ENCODE measurements around the gene FHOD1. TPM values are rescaled to one million over a fixed set of nuclear protein-coding genes. Genes with fewer than 3 reads are reported as not detected.

FHOD1 gene
- total and polyA plus RNA-seq, 8 donors, result 68.4 to 300 (median 186) TPM

DNA sequence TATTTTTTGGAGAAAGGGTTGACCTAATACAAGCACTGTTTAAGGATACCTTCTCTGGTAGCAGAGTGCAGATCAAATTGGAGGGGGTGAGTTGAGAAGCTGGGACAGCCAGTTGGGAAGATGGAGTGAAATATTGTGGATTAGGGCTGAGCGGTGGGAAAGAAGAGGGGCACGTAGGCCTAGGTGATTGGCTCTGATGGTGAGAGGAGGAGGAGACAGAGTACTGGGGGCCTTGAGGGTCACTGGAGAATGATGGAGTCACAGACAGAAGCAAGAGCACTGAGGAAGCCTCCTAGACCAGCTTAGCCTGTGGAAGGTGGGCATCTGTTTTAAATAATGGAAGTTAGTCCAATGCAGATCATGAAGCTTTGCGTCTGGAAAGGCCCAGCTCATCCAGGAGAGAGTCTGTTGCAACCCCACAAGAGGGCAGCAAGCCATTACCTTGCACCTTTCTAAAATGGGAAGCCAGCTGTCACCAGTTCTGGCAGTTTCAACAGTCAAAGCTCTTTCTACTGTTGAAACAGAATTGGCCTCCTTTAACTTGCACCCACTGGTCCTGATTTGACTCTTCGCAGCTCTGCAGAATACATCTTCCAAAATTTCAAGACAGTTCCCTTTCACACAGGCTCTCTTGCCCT lies 13.3 kb upstream of the FHOD1 start:
- DNase-seq (peak in 1 of 4 donors; percentile 54), ATAC-seq (peak; percentile 89)
- Histone ChIP-seq H3K9me3 (no peaks in the 10 kb centered on the region), H3K4me3 (no peak overlapping the region), H3K27me3 (no peaks in the 10 kb centered on the region), H3K36me3 (no peaks in the 10 kb centered on the region), H3K4me1 (no peaks in the 10 kb centered on the region), H3K27ac (no peak overlapping the region)
- intact Hi-C loops (cut with DNase I), result no loop called here
- TF ChIP-seq, protein P1, sequence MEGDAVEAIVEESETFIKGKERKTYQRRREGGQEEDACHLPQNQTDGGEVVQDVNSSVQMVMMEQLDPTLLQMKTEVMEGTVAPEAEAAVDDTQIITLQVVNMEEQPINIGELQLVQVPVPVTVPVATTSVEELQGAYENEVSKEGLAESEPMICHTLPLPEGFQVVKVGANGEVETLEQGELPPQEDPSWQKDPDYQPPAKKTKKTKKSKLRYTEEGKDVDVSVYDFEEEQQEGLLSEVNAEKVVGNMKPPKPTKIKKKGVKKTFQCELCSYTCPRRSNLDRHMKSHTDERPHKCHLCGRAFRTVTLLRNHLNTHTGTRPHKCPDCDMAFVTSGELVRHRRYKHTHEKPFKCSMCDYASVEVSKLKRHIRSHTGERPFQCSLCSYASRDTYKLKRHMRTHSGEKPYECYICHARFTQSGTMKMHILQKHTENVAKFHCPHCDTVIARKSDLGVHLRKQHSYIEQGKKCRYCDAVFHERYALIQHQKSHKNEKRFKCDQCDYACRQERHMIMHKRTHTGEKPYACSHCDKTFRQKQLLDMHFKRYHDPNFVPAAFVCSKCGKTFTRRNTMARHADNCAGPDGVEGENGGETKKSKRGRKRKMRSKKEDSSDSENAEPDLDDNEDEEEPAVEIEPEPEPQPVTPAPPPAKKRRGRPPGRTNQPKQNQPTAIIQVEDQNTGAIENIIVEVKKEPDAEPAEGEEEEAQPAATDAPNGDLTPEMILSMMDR (IDR thresholded peaks at IDR 0.05), result peak; percentile 20 to 35

DNA sequence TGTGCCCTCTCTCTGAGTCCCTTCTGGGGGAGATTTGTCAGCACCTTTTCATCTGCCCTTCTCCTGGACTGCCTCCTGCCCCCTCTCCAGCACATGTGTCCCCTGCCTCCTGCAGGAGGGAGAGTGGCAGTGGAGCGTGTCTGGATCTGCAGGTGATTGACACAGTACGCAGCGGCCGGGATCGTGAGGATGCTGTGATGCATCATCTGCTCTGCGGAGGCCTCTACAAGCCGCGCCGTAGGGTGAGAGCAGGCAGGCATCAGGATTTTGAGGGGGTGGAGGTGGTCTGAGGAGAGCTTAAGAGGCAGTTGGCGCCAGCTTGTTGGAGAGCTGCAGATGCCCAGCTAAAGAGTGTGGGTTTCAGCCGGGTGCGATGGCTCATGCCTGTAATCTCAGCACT lies 12.4 kb upstream of the FHOD1 start:
- ATAC-seq (no peak), DNase-seq (no peak)
- no peaks in the 10 kb centered on the region for H3K4me1 ChIP-seq
- TF ChIP-seq, protein P1 (IDR thresholded peaks at IDR 0.05), result no peak
- H3K4me3 ChIP-seq, result no peak overlapping the region
- no peaks in the 10 kb centered on the region for H3K36me3 ChIP-seq
- intact Hi-C loops (cut with DNase I), result no loop called here
- H3K9me3 ChIP-seq, result no peaks in the 10 kb centered on the region
- no peak overlapping the region for H3K27ac ChIP-seq
- H3K27me3 ChIP-seq, result no peaks in the 10 kb centered on the region

DNA sequence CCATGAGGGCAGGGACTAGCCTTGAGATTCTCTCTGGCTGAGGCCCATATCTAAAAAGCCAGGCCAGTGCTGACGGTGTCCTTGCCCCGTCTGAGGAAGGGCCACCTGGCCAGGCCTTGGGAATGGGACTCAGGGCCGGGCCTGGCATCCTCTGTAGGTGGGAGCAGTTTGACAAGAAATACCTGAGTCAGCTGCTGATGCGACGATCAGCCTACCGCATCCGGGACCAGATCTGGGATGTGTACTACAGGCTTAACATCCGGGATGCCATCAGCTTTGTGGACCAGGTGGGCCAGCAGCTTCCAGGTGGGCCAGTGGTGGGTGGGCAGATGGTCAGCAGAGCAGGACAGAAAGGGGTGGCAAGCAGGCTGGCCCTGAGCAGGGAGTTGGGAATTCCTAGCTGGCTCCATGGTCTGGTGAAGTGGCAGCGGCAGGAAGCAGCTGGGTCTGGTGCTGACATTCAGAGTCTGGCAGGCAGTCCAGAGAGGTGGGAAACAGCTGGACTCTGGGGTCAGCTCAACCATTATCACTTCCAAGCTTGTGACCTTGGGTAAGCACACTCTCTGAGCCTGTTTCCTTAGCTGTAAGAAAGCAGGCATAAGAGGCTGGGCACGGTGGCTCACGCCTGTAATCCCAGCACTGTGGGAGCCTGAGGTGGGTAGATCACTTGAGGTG lies 11.0 kb upstream of the FHOD1 start:
- intact Hi-C loops (cut with DNase I), result no loop called here
- no peaks in the 10 kb centered on the region for H3K9me3 ChIP-seq
- H3K36me3 ChIP-seq, result no peaks in the 10 kb centered on the region
- no peak overlapping the region for H3K4me3 ChIP-seq
- H3K4me1 ChIP-seq, result no peaks in the 10 kb centered on the region
- H3K27ac ChIP-seq, result no peak overlapping the region
- TF ChIP-seq, protein P1 (IDR thresholded peaks at IDR 0.05), result no peak
- ATAC-seq (no peak), DNase-seq (no peak)
- no peaks in the 10 kb centered on the region for H3K27me3 ChIP-seq

DNA sequence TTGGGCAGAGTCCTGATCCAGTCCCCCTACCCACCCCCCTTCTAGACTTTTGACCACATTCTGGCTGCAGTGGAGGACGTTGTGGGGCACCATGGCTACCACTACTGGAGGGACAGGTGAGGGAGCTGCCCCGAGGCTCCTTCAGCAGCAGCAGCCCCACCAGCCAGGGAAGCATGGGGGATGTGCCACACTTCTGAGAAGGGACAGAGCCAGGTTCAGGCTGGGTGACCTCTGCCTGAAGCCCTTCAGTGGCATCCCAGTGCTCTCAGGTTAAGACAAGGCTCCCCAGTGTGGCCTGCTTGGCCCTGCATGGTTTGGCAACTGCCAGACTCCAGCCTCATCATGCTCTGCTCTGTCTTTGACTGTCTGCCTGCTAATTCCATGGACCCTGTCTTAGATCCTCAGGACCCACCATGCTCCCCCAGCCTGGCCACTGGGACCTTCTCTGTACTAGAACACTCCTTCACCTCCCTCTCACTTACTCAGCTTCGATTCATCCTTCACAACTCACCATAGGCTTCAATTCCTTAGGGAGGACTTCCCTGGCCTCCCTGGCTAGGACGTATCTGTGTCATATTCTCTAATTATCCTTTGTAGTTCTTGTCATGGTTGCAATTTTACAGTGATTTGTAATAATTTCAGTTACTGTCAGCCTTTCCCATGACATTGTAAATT lies 10.3 kb upstream of the FHOD1 start:
- Histone ChIP-seq H3K9me3 (no peaks in the 10 kb centered on the region), H3K27me3 (no peaks in the 10 kb centered on the region), H3K4me3 (no peak overlapping the region), H3K4me1 (no peaks in the 10 kb centered on the region), H3K27ac (no peak overlapping the region), H3K36me3 (no peaks in the 10 kb centered on the region)
- DNase-seq, result no peak
- TF ChIP-seq, protein P1 (IDR thresholded peaks at IDR 0.05), result no peak
- no peak for ATAC-seq
- intact Hi-C loops (cut with DNase I), result no loop called here

DNA sequence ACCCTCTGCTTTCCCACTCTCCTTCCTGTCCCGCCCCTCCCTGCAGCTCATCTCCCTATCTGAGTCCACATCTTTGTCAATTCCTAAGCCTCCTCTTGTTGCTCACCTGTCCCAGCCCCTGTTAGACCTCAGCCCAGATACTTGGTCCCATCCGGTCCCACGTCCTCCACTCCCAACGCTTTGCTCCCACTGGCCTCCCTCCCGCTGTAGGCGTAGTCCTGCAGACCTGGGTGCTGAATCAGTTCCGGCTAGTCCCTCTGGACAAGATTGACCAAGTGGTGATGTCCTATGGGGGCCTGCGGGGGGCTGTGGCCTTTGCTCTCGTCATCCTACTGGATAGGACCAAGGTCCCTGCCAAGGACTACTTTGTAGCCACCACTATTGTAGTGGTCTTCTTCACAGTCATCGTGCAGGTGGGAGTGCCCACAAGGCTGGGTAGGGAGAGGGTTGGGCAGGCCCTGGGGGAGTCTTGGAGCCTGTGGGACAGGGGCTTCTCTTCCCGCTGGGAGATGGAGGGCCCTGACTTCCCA lies 9.5 kb upstream of the FHOD1 start:
- TF ChIP-seq, protein P1 (IDR thresholded peaks at IDR 0.05), result no peak
- H3K9me3 ChIP-seq, result no peaks in the 10 kb centered on the region
- no peak for ATAC-seq
- H3K4me1 ChIP-seq, result no peaks in the 10 kb centered on the region
- no peak overlapping the region for H3K27ac ChIP-seq
- H3K27me3 ChIP-seq, result no peaks in the 10 kb centered on the region
- H3K4me3 ChIP-seq, result no peak overlapping the region
- DNase-seq, result no peak
- no peaks in the 10 kb centered on the region for H3K36me3 ChIP-seq
- intact Hi-C loops (cut with DNase I), result no loop called here

Data from left lung (tissue), 10 donors.